Prostate gland (tissue), 2 donors: ENCODE results near the gene UNC13C. TPM values are rescaled to one million over a fixed set of nuclear protein-coding genes. Genes with fewer than 3 reads are reported as not detected.

ENCODE experiments used
- DNase-seq: peaks from one replicate; pipeline ENCODE4 v3.0.0-alpha.2; 2019; ENCODE audit warnings: low spot score
- H3K27ac ChIP-seq, 2 donors: fragments of 200-600 bp; sonication (generic); 2 replicates each; pipeline ENCODE4 v1.5.1; 2017 to 2019
- H3K27me3 ChIP-seq: fragments of 200-600 bp; sonication (generic); replicated peaks from 2 replicates; pipeline ENCODE4 v1.5.1; 2019; ENCODE audit not compliant: insufficient read depth
- H3K36me3 ChIP-seq, 2 donors: fragments of 200-600 bp; sonication (generic); 1 replicate in 1 of 2; 2 replicates in 1 of 2; pipeline versions ENCODE4 v1.5.1 to v1.8.1; 2017 to 2019
- H3K4me1 ChIP-seq: fragments of 200-600 bp; sonication (generic); replicated peaks from 2 replicates; pipeline ENCODE4 v1.5.1; 2019
- H3K4me3 ChIP-seq, 2 donors: fragments of 200-600 bp; sonication (generic); 2 replicates each; pipeline ENCODE4 v1.5.1; 2017 to 2019
- H3K9me3 ChIP-seq: fragments of 200-600 bp; sonication (generic); 2 replicates; pipeline ENCODE4 v1.5.1; 2017
- CTCF ChIP-seq, 4 experiments: fragments of 200-600 bp in 2 of 4; fragments of 450-650 bp in 2 of 4; sonication (generic) in 2 of 4; IDR thresholded peaks; 1 replicate in 3 of 4; 2 replicates in 1 of 4; pipeline ENCODE4 v1.5.1; 2016 to 2019; ENCODE audit warnings: antibody characterized with exemption in 4 of 4, mild to moderate bottlenecking in 2 of 4, moderate library complexity in 2 of 4
- POLR2A ChIP-seq: fragments of 450-650 bp; IDR thresholded peaks from one replicate; pipeline ENCODE4 v1.6.1; 2016; ENCODE audit warnings: antibody characterized with exemption, mild to moderate bottlenecking
- POLR2AphosphoS5 ChIP-seq: sonication (generic); formaldehyde crosslinking; IDR thresholded peaks from one replicate; pipeline ENCODE4 v1.6.1; 2017; ENCODE audit warnings: antibody characterized with exemption
- WGBS: methylation state at CpG from one replicate; pipeline ENCODE4 v1.1.5; 2018; 5-methylcytosine and 5-hydroxymethylcytosine counted together
- intact Hi-C: fragments of 100-400 bp; cut with DNase I; formaldehyde crosslinking; loops from one replicate; pipeline ENCODE4 v1.14.2; 2022
- total RNA-seq, 2 donors: library from RNA; depleted of rRNA; stranded (reverse); fragments of >200 nt; gene quantifications; one replicate each; pipeline ENCODE4 v1.1.0, GENCODE V29; 2016

The UNC13C gene
- total RNA-seq, 2 donors from 2014 or later, result 3.6 TPM; not detected in 1

- no peak for DNase-seq
- no peak for TF ChIP-seq CTCF (IDR thresholded peaks at IDR 0.05)
- no peak for TF ChIP-seq POLR2AphosphoS5
- TF ChIP-seq POLR2A, result no peak
- H3K27me3 ChIP-seq, result no peaks in the 10 kb centered on the region
- no peaks in the 10 kb centered on the region for H3K36me3 ChIP-seq
- no peak overlapping the region for H3K27ac ChIP-seq
- H3K9me3 ChIP-seq, result no peaks in the 10 kb centered on the region
- no peak overlapping the region for H3K4me3 ChIP-seq
- H3K4me1 ChIP-seq, result no peaks in the 10 kb centered on the region
- intact Hi-C loops, result no loop called here
Measured at GRCh38 chr15:54312528-54312927, 334.3 kb downstream of the UNC13C start.

- TF ChIP-seq CTCF (IDR thresholded peaks at IDR 0.05) (no peak), POLR2A (no peak), POLR2AphosphoS5 (no peak)
- WGBS, result 74% methylated on average over 6 of the region's 6 CpGs
- DNase-seq, result no peak
- Histone ChIP-seq H3K4me1 (no peaks in the 10 kb centered on the region), H3K36me3 (no peaks in the 10 kb centered on the region), H3K9me3 (no peaks in the 10 kb centered on the region), H3K27me3 (no peaks in the 10 kb centered on the region), H3K4me3 (no peak overlapping the region), H3K27ac (no peak overlapping the region)
- intact Hi-C loops, result no loop called here
Measured at GRCh38 chr15:54321426-54321825, 343.2 kb downstream of the UNC13C start.

GRCh38 chr15:54322341-54322740, 344.1 kb downstream of the UNC13C start:
- WGBS, result 63% methylated on average over 1 of the region's 1 CpG
- intact Hi-C loops, result no loop called here
- no peaks in the 10 kb centered on the region for H3K9me3 ChIP-seq

GRCh38 chr15:54345301-54345700, 367.1 kb downstream of the UNC13C start:
- Histone ChIP-seq H3K27me3 (no peaks in the 10 kb centered on the region), H3K9me3 (no peaks in the 10 kb centered on the region), H3K4me1 (no peaks in the 10 kb centered on the region), H3K36me3 (no peaks in the 10 kb centered on the region), H3K27ac (no peak overlapping the region), H3K4me3 (no peak overlapping the region)
- no peak for DNase-seq
- WGBS, result 57% methylated on average over 2 of the region's 2 CpGs
- TF ChIP-seq CTCF (IDR thresholded peaks at IDR 0.05) (no peak), POLR2AphosphoS5 (no peak), POLR2A (no peak)
- intact Hi-C loops, result no loop called here

More at GRCh38 chr15:54322341-54322740, 344.1 kb downstream of the UNC13C start:
- TF ChIP-seq POLR2A, result no peak
- TF ChIP-seq POLR2AphosphoS5, result no peak
- TF ChIP-seq CTCF (IDR thresholded peaks at IDR 0.05), result no peak
- Histone ChIP-seq H3K4me3 (no peak overlapping the region), H3K27me3 (no peaks in the 10 kb centered on the region), H3K4me1 (no peaks in the 10 kb centered on the region), H3K27ac (no peak overlapping the region), H3K36me3 (no peaks in the 10 kb centered on the region)
- DNase-seq, result no peak

GRCh38 chr15:54345827-54346226, 367.6 kb downstream of the UNC13C start:
- TF ChIP-seq CTCF (IDR thresholded peaks at IDR 0.05) (no peak), POLR2A (no peak), POLR2AphosphoS5 (no peak)
- WGBS, result 89% methylated on average over 7 of the region's 7 CpGs
- H3K4me3 ChIP-seq, result no peak overlapping the region
- H3K4me1 ChIP-seq, result no peaks in the 10 kb centered on the region
- DNase-seq, result no peak
- no peaks in the 10 kb centered on the region for H3K36me3 ChIP-seq
- H3K9me3 ChIP-seq, result no peaks in the 10 kb centered on the region
- no peak overlapping the region for H3K27ac ChIP-seq
- H3K27me3 ChIP-seq, result no peaks in the 10 kb centered on the region
- intact Hi-C loops, result no loop called here
